ENCODE data around the gene B4GALT5.

- TF ChIP-seq CREB5 (CRISPR knock-in tag; IDR thresholded peaks at IDR 0.05; ENCODE audit: low read depth) (no peak), PPARA (CRISPR knock-in tag; IDR thresholded peaks at IDR 0.05; ENCODE audit: borderline replicate concordance) (no peak), PATZ1 (CRISPR knock-in tag; IDR thresholded peaks at IDR 0.05; ENCODE audit: borderline replicate concordance) (no peak), ZFP3 (CRISPR knock-in tag; IDR thresholded peaks at IDR 0.05) (no peak), ZNF565 (CRISPR knock-in tag; conservative IDR thresholded peaks at IDR 0.05; ENCODE audit: low read depth) (no peak)
These were observed 22.6 kb downstream of the B4GALT5 start for GRCh38 chr20:49690899-49691620.

All from SK-N-SH treated with all-trans-retinoic acid at 6 μM for 48 hours (cell line).